C4-2B (cell line): ENCODE measurements around the gene ADAP2.
"Not testable (repeated sequence)": the region's sequence is repeated elsewhere in the genome, so short reads cannot be mapped to it uniquely, and the experiment has no call there.

ENCODE experiments used
- H3K27ac ChIP-seq: fragments of 450-650 bp; 2 replicates; pipeline ENCODE4 v1.5.1; 2017
- CTCF ChIP-seq: fragments of 450-650 bp; conservative IDR thresholded peaks from 2 replicates; pipeline ENCODE4 v1.5.1; 2017; ENCODE audit warnings: mild to moderate bottlenecking
- ZFX ChIP-seq: fragments of 450-650 bp; IDR thresholded peaks from 2 replicates; pipeline ENCODE4 v1.6.1; 2017

ADAP2 gene

GRCh38 chr17:30921544-30922196 is at the start of gene ADAP2:
Gene ADAP2, plus strand, starts transcription at chr17:30921945. Its CDS starts 70 bp downstream, at chr17:30922015.
- H3K27ac ChIP-seq: peak within 1 kb of the TSS; percentile 27; the same call in 1 of the 2 replicates

GRCh38 chr17:30886187-30886586 is 35.6 kb upstream of the ADAP2 start:
- H3K27ac ChIP-seq: no peak overlapping the region
- TF ChIP-seq ZFX (no peak), CTCF (no peak)

More at GRCh38 chr17:30921544-30922196, at the start of gene ADAP2:
- TF ChIP-seq CTCF (no peak), ZFX (no peak; the same call in 1 of the 2 replicates)

- TF ChIP-seq CTCF (no peak), ZFX (no peak)
- H3K27ac ChIP-seq: no peak overlapping the region
Observed at GRCh38 chr17:30894236-30894635, 27.5 kb upstream of the ADAP2 start.

GRCh38 chr17:30897311-30897710 is 24.4 kb upstream of the ADAP2 start:
- H3K27ac ChIP-seq: no peak overlapping the region
- TF ChIP-seq ZFX: no peak
- no peak for TF ChIP-seq CTCF

- no peak for TF ChIP-seq CTCF
- TF ChIP-seq ZFX: no peak
- peak overlapping the region; percentile 89 for H3K27ac ChIP-seq
Observed at GRCh38 chr17:30905742-30906100, 16.0 kb upstream of the ADAP2 start.

GRCh38 chr17:30906101-30906911 is 15.4 kb upstream of the ADAP2 start, which contains the start of gene TEFM:
Gene TEFM, minus strand, starts transcription at chr17:30906238. Its CDS starts 40 bp downstream, at chr17:30906198.
- TF ChIP-seq ZFX: peak; percentile 97
- no peak for TF ChIP-seq CTCF
- peak within 1 kb of the TSS; percentile 89 for H3K27ac ChIP-seq

- H3K27ac ChIP-seq: no peak overlapping the region
- no peak for TF ChIP-seq ZFX
- no peak for TF ChIP-seq CTCF
Observed at GRCh38 chr17:30908717-30909420, 12.9 kb upstream of the ADAP2 start.

- H3K27ac ChIP-seq: not testable (repeated sequence)
Observed at GRCh38 chr17:30910151-30910550, 11.6 kb upstream of the ADAP2 start.
